GM18873 (cell line): Measurements from ENCODE around the gene GMIP.
"Not testable (repeated sequence)": the region's sequence is repeated elsewhere in the genome, so short reads cannot be mapped to it uniquely, and the experiment has no call there.

ENCODE experiments used
- ATAC-seq: cut with Tn5 transposase; IDR thresholded peaks from one replicate; pipeline ENCODE4 v1.9.1; 2021; ENCODE audit warnings: mild to moderate bottlenecking, moderate library complexity, moderate number of reproducible peaks; ENCODE audit not compliant: unreplicated experiment, low FRiP score

The GMIP gene, protein sequence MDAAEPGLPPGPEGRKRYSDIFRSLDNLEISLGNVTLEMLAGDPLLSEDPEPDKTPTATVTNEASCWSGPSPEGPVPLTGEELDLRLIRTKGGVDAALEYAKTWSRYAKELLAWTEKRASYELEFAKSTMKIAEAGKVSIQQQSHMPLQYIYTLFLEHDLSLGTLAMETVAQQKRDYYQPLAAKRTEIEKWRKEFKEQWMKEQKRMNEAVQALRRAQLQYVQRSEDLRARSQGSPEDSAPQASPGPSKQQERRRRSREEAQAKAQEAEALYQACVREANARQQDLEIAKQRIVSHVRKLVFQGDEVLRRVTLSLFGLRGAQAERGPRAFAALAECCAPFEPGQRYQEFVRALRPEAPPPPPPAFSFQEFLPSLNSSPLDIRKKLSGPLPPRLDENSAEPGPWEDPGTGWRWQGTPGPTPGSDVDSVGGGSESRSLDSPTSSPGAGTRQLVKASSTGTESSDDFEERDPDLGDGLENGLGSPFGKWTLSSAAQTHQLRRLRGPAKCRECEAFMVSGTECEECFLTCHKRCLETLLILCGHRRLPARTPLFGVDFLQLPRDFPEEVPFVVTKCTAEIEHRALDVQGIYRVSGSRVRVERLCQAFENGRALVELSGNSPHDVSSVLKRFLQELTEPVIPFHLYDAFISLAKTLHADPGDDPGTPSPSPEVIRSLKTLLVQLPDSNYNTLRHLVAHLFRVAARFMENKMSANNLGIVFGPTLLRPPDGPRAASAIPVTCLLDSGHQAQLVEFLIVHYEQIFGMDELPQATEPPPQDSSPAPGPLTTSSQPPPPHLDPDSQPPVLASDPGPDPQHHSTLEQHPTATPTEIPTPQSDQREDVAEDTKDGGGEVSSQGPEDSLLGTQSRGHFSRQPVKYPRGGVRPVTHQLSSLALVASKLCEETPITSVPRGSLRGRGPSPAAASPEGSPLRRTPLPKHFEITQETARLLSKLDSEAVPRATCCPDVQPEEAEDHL

DNA sequence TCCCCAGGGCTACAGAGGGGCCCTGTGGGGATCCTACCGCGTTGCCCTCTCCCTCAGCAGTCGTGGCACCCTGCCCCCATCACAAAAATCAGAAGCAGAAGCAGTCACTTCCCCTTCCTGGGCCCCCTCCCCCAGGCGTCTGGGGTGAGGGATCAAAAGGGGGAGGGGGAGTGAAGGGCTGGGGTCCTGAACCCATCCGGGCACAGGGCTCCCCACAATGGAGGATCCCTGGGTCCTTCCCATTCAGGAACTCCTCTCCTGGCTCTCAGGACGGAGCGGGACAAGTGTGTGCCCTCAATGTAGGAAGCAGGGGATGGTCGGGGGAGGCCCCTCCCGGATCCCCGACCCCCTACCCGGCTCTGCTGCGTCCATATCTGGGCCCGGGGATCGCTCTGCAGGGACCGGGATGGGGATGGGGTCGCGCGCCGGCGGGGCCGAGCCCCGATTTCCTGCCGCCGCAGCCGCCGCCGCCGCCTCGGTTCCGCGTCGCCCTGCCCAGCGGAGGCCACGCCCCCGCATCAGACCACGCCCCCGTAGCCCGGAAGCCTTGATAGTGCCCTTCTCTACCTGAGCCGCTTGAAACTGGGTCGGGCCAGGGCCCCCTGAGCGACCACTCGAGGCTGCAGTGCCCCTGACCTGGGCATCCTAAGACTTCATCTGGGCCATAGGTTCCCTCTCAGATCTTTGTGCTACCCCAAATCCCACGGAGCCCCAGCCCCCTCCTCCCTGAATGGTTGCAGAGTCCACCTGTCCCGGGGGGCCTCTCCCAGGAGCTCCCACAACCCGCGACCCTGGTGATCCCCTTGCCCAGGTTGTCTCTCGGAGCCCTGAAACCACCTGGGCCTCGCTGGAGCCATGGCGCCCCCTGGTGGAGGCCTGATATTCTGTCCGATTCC is at the start of gene GMIP:
Gene GMIP, minus strand, starts transcription at position 500 of the 896 bp plus-strand sequence. Its CDS starts 128 bp downstream, at position 372.
- ATAC-seq, result peak; percentile 46

GRCh38 chr19:19691683-19692082 is 48.2 kb upstream of the GMIP start:
- ATAC-seq, result no peak

- ATAC-seq, result not testable (repeated sequence)
These were observed 45.6 kb upstream of the GMIP start for GRCh38 chr19:19689023-19689422.

DNA sequence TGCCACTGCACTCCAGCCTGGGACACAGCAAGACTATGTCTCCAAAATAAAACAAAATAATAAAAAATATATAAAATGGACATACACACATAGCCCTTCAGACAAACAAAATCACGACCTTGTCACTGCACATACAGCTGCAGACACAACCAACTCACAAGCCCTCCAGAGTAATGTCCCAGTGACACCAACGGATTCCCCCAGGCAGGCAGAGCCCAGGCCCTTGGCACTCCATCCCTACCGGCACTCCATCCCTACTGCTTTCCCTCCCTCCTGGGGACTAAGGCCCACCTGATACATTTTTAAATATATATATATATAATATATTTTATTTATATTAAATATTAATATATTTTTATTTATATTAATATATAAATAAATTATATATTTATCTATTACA is 43.6 kb upstream of the GMIP start:
- no peak for ATAC-seq

DNA sequence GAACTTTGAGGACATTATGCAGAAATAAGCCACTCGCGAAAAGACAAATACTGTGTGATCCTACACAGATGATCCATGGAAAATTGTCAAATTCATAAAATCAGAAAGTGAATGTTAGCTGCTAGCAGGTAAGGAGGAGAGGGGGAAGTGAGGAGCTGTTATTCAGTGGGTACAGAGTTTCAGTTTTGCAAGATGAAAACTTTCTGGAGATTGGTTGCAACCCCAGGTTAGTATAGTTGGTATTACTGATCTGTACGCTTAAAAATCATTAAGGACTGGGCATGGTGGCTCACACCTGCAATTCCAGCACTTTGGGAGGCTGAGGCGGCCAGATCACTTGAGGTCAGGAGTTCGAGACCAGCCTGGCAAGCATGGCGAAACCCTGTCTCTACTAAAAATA is 43.1 kb upstream of the GMIP start:
- ATAC-seq, result no peak

DNA sequence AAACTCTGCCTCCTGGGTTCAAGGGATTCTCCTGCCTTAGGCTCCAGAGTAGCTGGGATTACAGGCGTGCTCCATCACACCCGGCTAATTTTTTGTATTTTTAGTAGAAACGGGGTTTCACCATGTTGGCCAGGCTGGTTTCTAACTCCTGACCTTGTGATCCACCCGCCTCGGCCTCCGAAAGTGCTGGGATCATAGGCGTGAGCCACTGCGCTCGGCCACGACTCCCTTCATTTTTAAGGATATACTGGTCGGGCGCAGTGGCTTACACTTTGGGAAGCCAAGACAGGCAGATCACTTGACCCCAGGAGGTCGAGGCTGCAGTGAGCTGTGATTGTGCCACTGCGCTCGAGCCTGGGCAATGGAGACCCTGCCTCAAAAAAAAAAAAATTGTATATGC is 42.7 kb upstream of the GMIP start:
- ATAC-seq, result not testable (repeated sequence)

- ATAC-seq, result no peak
These were observed 36.0 kb upstream of the GMIP start for GRCh38 chr19:19679176-19680073.

DNA sequence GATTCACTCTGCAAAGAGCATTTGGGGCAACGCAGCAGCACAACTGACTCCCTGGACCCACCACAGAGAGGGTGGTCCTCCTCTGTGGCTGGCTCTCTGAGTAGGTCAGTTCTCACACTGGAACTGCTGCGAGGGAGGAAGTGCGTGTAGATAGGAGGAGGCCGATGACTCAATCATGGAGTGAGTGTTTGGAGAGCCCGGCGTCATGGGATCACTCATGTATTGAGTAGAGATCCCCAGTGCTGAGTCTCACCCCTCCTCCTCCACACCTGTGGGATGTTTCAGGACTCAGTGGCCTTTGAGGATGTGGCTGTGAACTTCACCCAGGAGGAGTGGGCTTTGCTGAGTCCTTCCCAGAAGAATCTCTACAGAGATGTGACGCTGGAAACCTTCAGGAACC is 34.1 kb upstream of the GMIP start:
- no peak for ATAC-seq

- no peak for ATAC-seq
These were observed 30.9 kb upstream of the GMIP start for GRCh38 chr19:19674315-19674714.

GRCh38 chr19:19672816-19673215 is 29.4 kb upstream of the GMIP start:
- ATAC-seq, result no peak

DNA sequence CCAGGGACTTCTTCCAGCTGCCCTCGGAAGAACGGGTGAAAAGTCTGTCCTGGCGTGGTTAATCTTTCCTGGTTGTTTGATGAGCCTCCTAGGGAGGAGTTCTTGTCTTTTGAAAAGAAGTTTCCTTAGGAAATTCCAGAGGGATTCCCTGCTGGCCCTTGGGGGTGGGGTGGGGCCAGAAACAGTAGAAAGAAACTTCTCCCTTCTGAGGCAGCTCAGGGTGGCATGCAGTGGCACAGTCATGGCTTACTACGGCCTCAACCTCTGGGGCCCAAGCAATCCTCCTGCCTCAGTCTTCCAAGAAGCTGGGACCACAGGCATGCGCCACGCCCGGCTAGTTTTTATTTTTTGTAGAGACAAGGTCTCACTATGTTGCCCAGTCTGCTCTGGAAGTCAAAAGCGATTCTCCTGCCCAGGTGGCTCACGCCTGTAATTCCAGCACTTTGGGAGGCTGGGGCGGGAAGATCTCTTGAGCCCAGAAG is 26.7 kb upstream of the GMIP start:
- no peak for ATAC-seq

- ATAC-seq, result peak; percentile 71
These were observed 25.0 kb upstream of the GMIP start, which contains the start of gene ZNF101 for GRCh38 chr19:19668230-19669012. Gene ZNF101 (plus strand): TSS chr19:19668839. CDS start chr19:19668964, 125 bp downstream.

- ATAC-seq, result not testable (repeated sequence)
These were observed 22.0 kb upstream of the GMIP start for GRCh38 chr19:19665420-19665948.

- peak; percentile 71 for ATAC-seq
These were observed 20.0 kb upstream of the GMIP start, which contains the start of gene ATP13A1 for GRCh38 chr19:19663256-19664120. Gene ATP13A1 (minus strand): TSS chr19:19663676. CDS start chr19:19663666, 10 bp downstream.

DNA sequence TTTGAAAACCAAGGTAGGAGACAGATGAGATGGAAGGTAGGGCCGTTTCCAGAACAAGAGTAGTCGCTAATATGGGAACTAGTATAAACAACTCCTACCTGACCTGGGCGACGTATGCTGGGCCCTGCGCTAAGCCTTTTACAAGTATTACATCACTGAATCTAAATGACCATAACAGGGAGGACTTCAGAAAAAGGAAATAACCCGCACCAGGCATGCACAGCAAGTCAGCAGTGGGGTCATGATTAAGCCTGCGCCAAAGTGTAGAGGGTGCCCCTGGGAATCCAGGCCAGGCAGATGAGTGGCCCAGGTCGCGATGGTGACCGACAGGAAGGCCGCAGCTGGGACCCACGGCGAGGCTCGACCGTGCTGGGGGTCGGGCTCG is 19.4 kb upstream of the GMIP start:
- no peak for ATAC-seq

DNA sequence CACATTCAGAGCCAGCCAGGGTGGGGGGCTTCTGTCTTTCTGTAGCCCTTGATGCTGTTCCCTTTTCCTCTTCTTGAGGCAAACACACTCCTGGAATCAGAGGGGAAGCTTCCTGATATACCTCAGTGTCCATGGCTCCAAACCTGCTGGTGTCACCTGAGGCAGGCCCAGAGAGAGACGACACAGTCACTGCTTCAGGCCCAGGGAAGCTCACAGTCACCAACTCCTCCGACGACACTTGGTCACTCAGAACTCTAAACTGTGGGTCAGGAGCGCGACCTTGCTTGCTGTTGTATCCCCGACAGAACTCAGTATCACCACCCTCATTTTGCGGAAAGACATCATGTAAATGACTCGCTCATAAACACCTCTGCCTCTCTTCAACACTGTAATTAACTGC is 18.9 kb upstream of the GMIP start:
- ATAC-seq, result no peak

DNA sequence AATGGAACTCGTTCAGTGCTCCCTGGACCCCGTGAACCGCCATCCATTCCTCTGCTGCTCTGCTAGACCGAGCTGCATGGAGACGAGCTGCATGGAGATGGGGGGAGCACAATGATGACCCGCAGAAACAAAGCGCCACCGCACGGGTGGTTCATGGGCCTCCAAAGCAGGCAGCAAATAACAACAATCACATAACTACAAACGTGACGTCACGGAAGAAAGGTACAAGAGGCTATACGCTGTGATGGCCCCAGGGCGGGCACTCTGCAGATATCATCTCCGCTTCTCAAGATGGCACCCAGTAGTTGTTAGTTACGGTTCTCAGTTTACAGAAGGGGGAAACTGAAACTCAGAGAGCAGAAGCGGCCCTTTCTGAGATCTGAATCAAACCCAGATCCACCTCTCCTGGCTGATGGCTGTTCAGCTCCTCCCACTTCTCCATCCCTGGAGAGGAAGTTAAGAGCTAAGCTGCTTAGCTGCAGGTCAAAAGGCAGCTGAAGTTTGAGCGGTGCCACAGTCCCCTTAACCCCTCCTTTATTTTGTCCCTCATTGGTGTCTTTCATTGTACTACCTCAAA is 18.3 kb upstream of the GMIP start:
- ATAC-seq, result no peak
